Astrocyte of the hippocampus (primary cell): Measurements from ENCODE around the gene NKX2-2.

Source experiments
- DNase-seq: peaks from one replicate; pipeline ENCODE4 v3.0.0; 2011; ENCODE audit warnings: low read depth, low spot score

Gene NKX2-2

GRCh38 chr20:21521596-21522480 is 8.0 kb upstream of the NKX2-2 start:
- DNase-seq = no peak

GRCh38 chr20:21520702-21521595 is 7.1 kb upstream of the NKX2-2 start:
- DNase-seq = no peak

- DNase-seq = no peak
These were observed 5.3 kb upstream of the NKX2-2 start for GRCh38 chr20:21519136-21519584.

GRCh38 chr20:21518292-21518991 is 4.6 kb upstream of the NKX2-2 start:
- DNase-seq = no peak

GRCh38 chr20:21517566-21518277 is 3.9 kb upstream of the NKX2-2 start:
- DNase-seq = no peak

- no peak for DNase-seq
These were observed 3.1 kb upstream of the NKX2-2 start for GRCh38 chr20:21516861-21517565.

- DNase-seq = no peak
These were observed 2.3 kb upstream of the NKX2-2 start for GRCh38 chr20:21516180-21516567.

- no peak for DNase-seq
These were observed 1.7 kb upstream of the NKX2-2 start for GRCh38 chr20:21515300-21516179.

GRCh38 chr20:21514553-21515251 is 838 bp upstream of the NKX2-2 start:
- DNase-seq = no peak

- no peak for DNase-seq
These were observed 642 bp downstream of the NKX2-2 start for GRCh38 chr20:21513181-21513663.

- no peak for DNase-seq
These were observed 1.2 kb downstream of the NKX2-2 start for GRCh38 chr20:21512634-21513180.

- DNase-seq = no peak
These were observed 1.8 kb downstream of the NKX2-2 start for GRCh38 chr20:21511850-21512633.

GRCh38 chr20:21511485-21511849 is 2.4 kb downstream of the NKX2-2 start:
- DNase-seq = no peak

- no peak for DNase-seq
These were observed 3.2 kb downstream of the NKX2-2 start for GRCh38 chr20:21510414-21511384.

- no peak for DNase-seq
These were observed 4.1 kb downstream of the NKX2-2 start for GRCh38 chr20:21509597-21510371.

GRCh38 chr20:21509079-21509596 is 4.7 kb downstream of the NKX2-2 start:
- DNase-seq = no peak
